CD4-positive, alpha-beta T cell treated with Interleukin-2 at 100 ng/mL for 4 hours (primary cell): ENCODE results near the gene TEX48.

Experiments used
- DNase-seq: peaks from one replicate; pipeline ENCODE4 v3.0.0-alpha.2; 2020; ENCODE audit warnings: low spot score

The TEX48 gene

GRCh38 chr9:114666851-114667250, 15.1 kb downstream of the TEX48 start:
- DNase-seq = no peak

- no peak for DNase-seq
Measured at GRCh38 chr9:114666401-114666800, 15.6 kb downstream of the TEX48 start.

- no peak for DNase-seq
Measured at GRCh38 chr9:114664181-114664580, 17.8 kb downstream of the TEX48 start.

- peak; percentile 66 for DNase-seq
Measured at GRCh38 chr9:114662081-114662989, 19.7 kb downstream of the TEX48 start.

- DNase-seq = no peak
Measured at GRCh38 chr9:114657705-114658104, 24.3 kb downstream of the TEX48 start, which contains the start of gene TEX53. TSS of gene TEX53 (minus strand) at chr9:114657805. CDS start at chr9:114657774, 31 bp downstream.

GRCh38 chr9:114656301-114656700, 25.7 kb downstream of the TEX48 start:
- DNase-seq = no peak

GRCh38 chr9:114655689-114656088, 26.3 kb downstream of the TEX48 start:
- no peak for DNase-seq

- peak; percentile 88 for DNase-seq
Measured at GRCh38 chr9:114653556-114654159, 28.3 kb downstream of the TEX48 start.

GRCh38 chr9:114652776-114653555, 29.0 kb downstream of the TEX48 start:
- DNase-seq = peak; percentile 10

GRCh38 chr9:114643896-114644295, 38.1 kb downstream of the TEX48 start:
- no peak for DNase-seq

GRCh38 chr9:114643001-114643400, 39.0 kb downstream of the TEX48 start:
- no peak for DNase-seq

- DNase-seq = no peak
Measured at GRCh38 chr9:114641967-114642366, 40.0 kb downstream of the TEX48 start.

GRCh38 chr9:114638404-114638803, 43.6 kb downstream of the TEX48 start:
- no peak for DNase-seq

- DNase-seq = no peak
Measured at GRCh38 chr9:114634387-114634786, 47.6 kb downstream of the TEX48 start.

- DNase-seq = no peak
Measured at GRCh38 chr9:114633438-114634089, 48.4 kb downstream of the TEX48 start.

- DNase-seq = no peak
Measured at GRCh38 chr9:114631166-114631565, 50.8 kb downstream of the TEX48 start.

GRCh38 chr9:114629563-114630090, 52.4 kb downstream of the TEX48 start:
- DNase-seq = no peak

- no peak for DNase-seq
Measured at GRCh38 chr9:114627553-114627952, 54.4 kb downstream of the TEX48 start.

- DNase-seq = no peak
Measured at GRCh38 chr9:114626415-114627020, 55.5 kb downstream of the TEX48 start.

- no peak for DNase-seq
Measured at GRCh38 chr9:114624677-114625076, 57.3 kb downstream of the TEX48 start.

- no peak for DNase-seq
Measured at GRCh38 chr9:114621975-114622609, 59.9 kb downstream of the TEX48 start.
